Stimulated activated CD8-positive, alpha-beta memory T cell treated with anti-CD3 and anti-CD28 coated beads, Interleukin-12 subunit alpha, Interleukin-12 subunit beta, amount 100 ng/mL, for 4 hours (primary cell): ENCODE results near the gene ELK4.

Experiments
- DNase-seq: peaks from one replicate; pipeline ENCODE4 v3.0.0-alpha.2; 2020; ENCODE audit warnings: low read depth

The ELK4 gene

GRCh38 chr1:205580923-205581180 lies 51.0 kb downstream of the ELK4 start:
- no peak for DNase-seq

GRCh38 chr1:205580140-205580922 lies 51.5 kb downstream of the ELK4 start:
- no peak for DNase-seq

- DNase-seq, result no peak
Measured at GRCh38 chr1:205579711-205580110, 52.1 kb downstream of the ELK4 start.

DNA sequence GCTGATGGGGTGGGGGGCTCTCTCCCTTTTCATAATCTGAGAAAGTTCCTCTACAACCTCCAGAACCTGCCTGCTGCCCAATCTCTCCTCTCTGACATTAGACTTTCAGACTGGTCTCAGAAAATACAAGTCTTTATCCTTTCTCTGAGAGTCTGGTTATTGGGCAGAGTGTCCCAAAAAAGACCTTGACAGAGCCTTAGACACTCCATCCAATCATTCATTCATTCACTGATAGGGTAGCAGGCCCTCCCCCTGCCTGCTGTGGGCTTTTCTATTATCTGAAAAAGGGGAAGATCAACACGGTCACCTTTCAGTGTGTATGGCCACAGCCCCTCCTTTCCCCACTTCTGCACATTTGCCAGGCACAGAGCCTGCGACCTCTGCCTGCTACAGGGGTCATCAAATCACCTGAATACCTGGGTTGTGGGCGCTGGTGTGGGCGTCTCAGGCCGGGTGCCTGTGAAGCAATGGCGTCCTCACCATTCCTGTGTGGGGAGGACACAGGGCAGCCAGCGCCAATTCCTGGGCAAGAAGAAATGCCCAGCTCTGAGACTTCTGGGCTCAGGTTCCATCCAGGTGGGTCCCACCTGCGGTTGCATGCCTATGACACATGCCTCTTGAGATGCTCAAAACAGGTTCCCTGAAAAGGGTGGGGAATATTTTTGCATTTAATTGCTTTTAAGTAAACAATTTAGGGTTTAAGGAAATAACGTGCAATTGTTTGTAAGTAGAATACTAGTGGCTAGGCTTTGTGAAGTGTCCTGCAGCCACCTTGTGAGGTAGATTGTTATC lies 52.8 kb downstream of the ELK4 start:
- DNase-seq, result no peak

DNA sequence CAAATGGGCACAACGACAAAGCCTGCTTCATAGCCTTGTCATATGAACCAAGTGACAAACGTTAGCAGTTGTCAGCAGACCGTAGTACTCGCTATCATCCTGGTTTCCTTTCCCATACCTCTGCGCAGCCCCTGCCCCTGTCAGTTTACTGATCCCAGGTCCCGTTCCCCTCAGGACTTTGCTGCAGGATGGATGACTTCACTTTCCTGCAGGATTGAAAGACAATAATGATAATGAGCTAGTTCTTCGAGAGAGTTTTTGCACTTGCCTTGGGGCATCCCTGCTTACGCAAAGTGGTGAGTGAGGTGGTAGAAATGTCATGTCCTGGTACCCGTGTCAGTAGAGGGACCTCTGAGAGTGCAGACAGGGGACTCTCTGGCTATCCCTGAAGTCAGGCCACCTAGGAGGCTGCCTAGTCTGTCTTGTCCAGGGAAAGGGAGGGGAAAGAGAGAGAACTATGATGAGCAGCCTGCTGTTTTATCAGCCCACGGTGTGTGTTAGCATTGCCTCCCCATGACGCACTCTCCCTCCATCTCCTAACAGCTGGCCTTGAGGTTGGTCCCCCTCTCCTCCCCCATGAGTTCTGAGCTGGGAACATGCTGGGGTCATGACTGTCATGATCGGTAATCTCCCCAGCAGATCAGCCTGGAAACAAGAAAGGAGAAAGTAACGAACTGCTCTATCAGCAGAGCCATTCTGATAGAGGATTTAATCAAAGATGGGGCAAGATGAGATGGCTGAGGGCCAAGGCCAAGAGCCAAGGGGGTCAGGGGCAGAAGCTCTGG lies 53.7 kb downstream of the ELK4 start:
- no peak for DNase-seq

GRCh38 chr1:205576805-205577761 lies 54.7 kb downstream of the ELK4 start:
- DNase-seq, result no peak

- no peak for DNase-seq
Measured at GRCh38 chr1:205576011-205576410, 55.8 kb downstream of the ELK4 start.

DNA sequence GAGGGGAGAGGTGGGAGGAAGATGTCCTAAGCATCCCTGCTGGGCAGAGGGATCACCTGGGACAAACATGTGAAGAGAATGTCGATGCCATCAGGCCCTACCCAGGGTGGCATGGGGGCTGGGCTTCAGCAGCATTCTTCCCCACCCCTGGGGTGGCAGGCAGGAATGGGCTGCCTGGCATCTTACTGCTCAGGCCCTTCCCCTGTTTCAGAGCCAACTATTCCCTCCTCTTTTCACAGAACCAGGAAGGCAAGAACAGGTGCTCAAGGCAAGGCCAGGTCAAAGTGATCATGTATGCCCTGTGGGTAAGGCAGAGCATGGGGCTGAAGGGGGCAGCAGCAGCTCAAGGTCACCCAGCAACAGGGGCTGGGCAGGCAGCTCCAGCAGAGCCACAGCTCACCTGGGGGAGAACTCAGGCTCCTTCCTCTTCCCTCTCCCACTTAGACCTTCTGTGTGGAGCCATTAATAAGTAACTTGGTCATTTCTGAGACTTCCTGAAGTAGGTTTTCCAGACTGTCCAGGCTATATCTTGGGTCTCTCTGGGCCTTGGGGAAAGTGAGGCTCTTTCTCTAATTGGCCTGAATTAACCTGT lies 56.4 kb downstream of the ELK4 start:
- no peak for DNase-seq

DNA sequence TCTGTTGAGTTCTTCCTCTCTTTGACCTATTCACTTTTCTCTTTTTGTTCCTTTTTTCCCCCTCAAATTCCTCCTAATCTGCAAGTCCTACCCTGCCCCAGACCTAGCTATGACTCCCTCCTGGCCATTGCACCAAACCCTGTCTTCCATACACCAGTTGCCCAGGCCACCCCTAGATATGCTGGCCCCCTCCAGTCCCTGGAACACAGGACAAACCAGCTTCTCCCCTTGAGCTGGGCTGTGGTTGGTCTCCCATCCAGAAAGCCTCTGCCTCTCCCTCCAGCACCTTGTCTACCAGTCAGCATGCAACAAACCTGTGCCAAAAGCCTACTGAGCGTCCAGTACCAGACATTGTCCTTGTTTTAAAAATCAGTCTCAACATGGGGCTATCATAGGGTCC lies 59.4 kb downstream of the ELK4 start:
- no peak for DNase-seq

- no peak for DNase-seq
Measured at GRCh38 chr1:205571747-205572146, 60.1 kb downstream of the ELK4 start.

DNA sequence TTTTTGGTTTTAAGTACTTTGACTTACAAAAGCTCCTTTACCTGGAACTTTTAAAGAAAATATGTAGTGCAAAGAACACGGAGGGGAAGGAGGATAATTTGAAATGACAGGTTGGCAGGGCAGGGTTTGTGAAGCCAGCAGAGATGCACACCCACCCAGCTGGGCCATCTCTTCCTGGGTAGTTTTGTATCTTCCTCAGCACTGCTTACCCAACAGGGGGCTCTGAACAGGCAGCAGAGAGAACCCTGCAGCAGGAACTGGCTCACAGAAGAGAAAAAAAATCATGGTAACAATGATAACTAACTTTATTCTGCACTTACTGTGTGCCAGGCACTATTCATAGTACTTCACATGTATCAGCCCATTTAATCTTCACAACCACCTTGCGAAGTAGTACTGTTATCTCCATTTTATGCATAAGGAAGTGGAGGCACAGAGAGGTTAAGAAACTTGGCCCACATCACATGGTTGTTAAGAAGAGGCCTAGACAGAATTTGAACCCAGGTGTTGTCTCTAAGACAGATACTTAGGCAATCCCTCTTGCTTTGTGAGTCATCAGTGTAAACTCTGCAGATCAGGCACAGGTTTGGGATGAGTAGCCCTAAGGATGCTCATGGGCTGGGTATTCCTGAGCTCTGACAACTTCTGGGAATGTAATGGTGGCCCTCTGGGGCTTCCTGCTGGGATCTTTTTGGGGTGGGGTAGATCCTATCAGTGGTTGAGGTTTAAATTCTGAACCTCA lies 60.8 kb downstream of the ELK4 start:
- DNase-seq, result no peak

DNA sequence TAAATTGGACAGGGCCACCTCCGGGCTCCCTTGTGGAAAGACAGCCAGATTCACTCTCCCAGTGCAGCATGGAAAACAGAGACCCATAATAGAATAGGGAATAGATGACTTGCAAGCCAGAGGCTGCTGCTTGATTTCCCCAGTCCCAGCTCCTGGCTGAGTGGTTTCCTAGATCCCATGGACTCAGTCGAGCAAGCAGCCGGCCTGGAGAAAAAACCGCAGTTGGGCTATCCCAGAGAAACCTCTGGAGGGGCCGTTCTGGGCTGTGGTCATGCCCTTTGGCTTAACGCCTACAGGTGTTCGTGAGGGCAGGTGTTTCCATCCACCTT lies 61.7 kb downstream of the ELK4 start:
- no peak for DNase-seq

- no peak for DNase-seq
Measured at GRCh38 chr1:205569411-205570172, 62.2 kb downstream of the ELK4 start.

DNA sequence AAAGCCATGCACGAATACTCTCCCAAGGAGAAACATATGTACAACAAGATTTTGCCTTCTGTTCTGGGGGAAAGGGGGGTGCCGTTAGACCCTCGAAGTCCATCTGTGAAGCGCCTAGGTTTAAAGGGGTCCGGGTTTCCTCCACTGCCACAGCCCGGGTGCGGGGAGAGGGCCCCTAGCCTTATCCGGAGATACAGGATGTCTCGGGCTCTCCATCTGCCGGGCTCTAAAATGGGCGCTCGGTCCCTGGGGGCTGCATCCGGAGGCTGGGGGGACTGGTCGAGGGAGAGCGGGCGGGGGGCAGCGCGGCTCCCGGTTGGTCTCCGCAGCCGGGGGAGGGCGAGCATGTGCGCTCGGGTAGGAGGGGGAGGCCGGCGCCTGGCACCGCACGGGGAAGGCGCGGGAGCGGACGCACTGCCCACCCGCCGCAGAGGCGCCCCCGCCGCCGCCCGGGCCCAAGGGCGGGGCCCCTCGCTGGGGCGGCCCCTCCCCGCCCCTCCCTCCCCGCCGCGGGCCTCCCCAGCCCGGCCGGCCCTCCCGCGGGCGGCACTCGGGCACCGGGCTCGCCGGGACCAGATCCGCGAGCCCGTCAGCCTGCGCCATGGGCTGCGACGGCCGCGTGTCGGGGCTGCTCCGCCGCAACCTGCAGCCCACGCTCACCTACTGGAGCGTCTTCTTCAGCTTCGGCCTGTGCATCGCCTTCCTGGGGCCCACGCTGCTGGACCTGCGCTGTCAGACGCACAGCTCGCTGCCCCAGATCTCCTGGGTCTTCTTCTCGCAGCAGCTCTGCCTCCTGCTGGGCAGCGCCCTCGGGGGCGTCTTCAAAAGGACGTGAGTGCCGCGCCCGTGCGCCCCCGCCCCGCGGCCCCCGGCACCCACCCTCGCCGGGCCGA lies 63.1 kb downstream of the ELK4 start:
- no peak for DNase-seq

GRCh38 chr1:205568135-205568468 lies 63.7 kb downstream of the ELK4 start:
- DNase-seq, result no peak

DNA sequence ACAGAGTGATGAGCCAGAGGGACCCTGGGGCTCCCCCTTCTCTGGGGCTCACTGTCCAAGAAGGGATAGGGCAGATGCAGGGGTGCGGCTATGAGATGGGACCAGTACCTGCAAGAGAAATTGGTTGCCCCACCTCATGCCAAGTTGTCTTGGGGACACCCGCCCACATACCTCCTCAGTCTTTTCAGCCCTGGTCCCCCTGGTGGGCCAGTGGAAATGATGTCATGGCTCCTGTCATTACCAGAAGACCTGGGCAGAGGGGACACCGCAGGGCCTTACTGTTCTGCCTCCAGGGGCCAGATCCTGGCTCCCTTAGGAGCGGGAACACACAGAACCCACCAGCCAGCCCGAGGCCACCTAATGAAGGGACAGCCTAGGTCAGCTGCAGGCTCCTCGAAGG lies 64.1 kb downstream of the ELK4 start:
- no peak for DNase-seq

- no peak for DNase-seq
Measured at GRCh38 chr1:205565799-205566198, 66.0 kb downstream of the ELK4 start.

DNA sequence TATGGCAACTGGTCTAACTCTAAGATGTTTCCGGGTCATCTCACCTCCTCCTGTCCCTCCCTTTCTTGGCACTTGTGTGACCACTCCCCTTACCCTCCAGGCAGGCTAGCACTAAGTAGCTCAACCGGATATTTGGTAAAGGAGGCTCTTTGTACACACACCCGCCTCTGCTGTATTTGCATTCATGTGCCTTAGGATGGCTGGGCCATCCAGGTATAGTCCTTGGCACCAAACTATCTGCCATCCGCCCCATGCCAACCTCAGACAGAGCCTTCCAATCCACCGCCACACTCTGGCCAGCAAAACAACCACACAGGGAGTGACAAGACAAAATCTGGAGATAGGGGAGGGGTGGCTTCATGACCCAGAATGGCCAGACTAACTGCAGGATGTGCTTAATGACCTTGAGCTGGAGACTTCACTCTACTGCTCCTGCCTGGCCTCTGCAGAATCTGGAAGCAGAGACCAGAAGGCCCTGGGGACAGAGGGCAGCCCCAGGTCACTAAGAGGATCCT lies 67.8 kb downstream of the ELK4 start:
- no peak for DNase-seq
